ENCODE data around the gene MXRA8. TPM values are rescaled to one million over a fixed set of nuclear protein-coding genes. Genes with fewer than 3 reads are reported as not detected.

MXRA8 gene
- total RNA-seq, 1 experiment from 2014 or later: 9.6 TPM

GRCh38 chr1:1327291-1327690 lies 31.1 kb downstream of the MXRA8 start:
- Histone ChIP-seq H3K79me2 (ENCODE audit: insufficient read depth, low read length) (peaks cover 12% of the 10 kb centered on the region; the same call in 1 of the 2 replicates), H3K4me1 (ENCODE audit: insufficient read depth, low read length) (no peaks in the 10 kb centered on the region), H4K20me1 (ENCODE audit: control insufficient read depth, insufficient read depth, insufficient read length) (no peaks in the 10 kb centered on the region), H3K4ac (ENCODE audit: low read depth, low read length) (no peak overlapping the region), H3K23me2 (ENCODE audit: insufficient read length, low read depth, low read length, poor library complexity, severe bottlenecking) (peaks cover 8% of the 10 kb centered on the region), H2BK12ac (ENCODE audit: insufficient read length, low read depth, low read length) (no peak overlapping the region), H2BK20ac (ENCODE audit: low read depth, low read length, poor library complexity, severe bottlenecking) (no peak overlapping the region), H3K9ac (ENCODE audit: extremely low read depth, insufficient read length, low read length) (no peak overlapping the region), H3K23ac (ENCODE audit: insufficient read length, low read depth, low read length) (no peak overlapping the region), H3K14ac (ENCODE audit: insufficient read depth, low read length) (no peak overlapping the region), H2BK5ac (ENCODE audit: insufficient read length, low read length) (no peak overlapping the region), H4K5ac (ENCODE audit: insufficient read length, low read depth, low read length) (no peak overlapping the region), H2BK120ac (ENCODE audit: low read depth, low read length, poor library complexity, severe bottlenecking) (no peak overlapping the region), H3K18ac (ENCODE audit: insufficient read length, low read depth, low read length) (no peak overlapping the region), H3K79me1 (ENCODE audit: insufficient read depth, low read depth, low read length, poor library complexity, severe bottlenecking) (no peaks in the 10 kb centered on the region), H3K9me3 (ENCODE audit: control insufficient read depth, low read depth, low read length) (no peaks in the 10 kb centered on the region), H3K4me2 (ENCODE audit: insufficient read depth, insufficient read length, low read length) (no peak overlapping the region), H3K27me3 (ENCODE audit: insufficient read depth, low read length) (no peaks in the 10 kb centered on the region), H2AFZ (ENCODE audit: low read length) (no peak overlapping the region), H3K27ac (ENCODE audit: insufficient read length, low read depth, low read length) (no peak overlapping the region), H4K91ac (ENCODE audit: insufficient read length, low read depth, low read length) (no peak overlapping the region), H4K8ac (replicated peaks; ENCODE audit: insufficient read length, low read depth, low read length) (no peak overlapping the region), H2BK15ac (ENCODE audit: low read depth, low read length) (no peak overlapping the region), H3K56ac (ENCODE audit: insufficient read length, low read depth, low read length) (no peak overlapping the region), H2AK5ac (ENCODE audit: insufficient read length, low read length) (no peak overlapping the region), H3T11ph (ENCODE audit: low read length) (no peak overlapping the region)
- peak overlapping the region in 1 of 2 experiments; percentile 46; a peak in 1 of 5 replicates for H3K4me3 Mint-ChIP-seq
- no peak for DNase-seq
- H3K36me3 Mint-ChIP-seq (ENCODE audit: insufficient read depth in 1 of 3, low read depth in 3 of 3): peaks cover 4 to 9% (median 4%) of the 10 kb centered on the region in 3 experiments; a peak in 6 of 7 replicates
- no peak for TF ChIP-seq CTCF (conservative IDR thresholded peaks at IDR 0.05)
- H3K27ac Mint-ChIP-seq: no peak overlapping the region
- H3K4me1 Mint-ChIP-seq: peaks cover 2 to 10% of the 10 kb centered on the region in 2 experiments
- H3K9me3 Mint-ChIP-seq: no peaks in the 10 kb centered on the region
- H3K27me3 Mint-ChIP-seq (ENCODE audit: low read depth): peaks cover 1% of the 10 kb centered on the region; the same call in 1 of the 2 replicates
- WGBS (ENCODE audit: extremely low coverage, insufficient read length, low lambda C conversion rate): no CpG with 5 or more reads among the region's 40 CpGs

Measured in H9 (cell line).